Activated CD8-positive, alpha-beta memory T cell treated with anti-CD3 and anti-CD28 coated beads for 1 hour (primary cell): ENCODE measurements around the gene MSL3B.

Source experiments
- DNase-seq, 2 donors: peaks; one replicate each; pipeline ENCODE4 v3.0.0-alpha.2; 2020; ENCODE audit warnings: low read depth in 1 of 2; ENCODE audit errors: extremely low read depth in 1 of 2

The MSL3B gene

DNA sequence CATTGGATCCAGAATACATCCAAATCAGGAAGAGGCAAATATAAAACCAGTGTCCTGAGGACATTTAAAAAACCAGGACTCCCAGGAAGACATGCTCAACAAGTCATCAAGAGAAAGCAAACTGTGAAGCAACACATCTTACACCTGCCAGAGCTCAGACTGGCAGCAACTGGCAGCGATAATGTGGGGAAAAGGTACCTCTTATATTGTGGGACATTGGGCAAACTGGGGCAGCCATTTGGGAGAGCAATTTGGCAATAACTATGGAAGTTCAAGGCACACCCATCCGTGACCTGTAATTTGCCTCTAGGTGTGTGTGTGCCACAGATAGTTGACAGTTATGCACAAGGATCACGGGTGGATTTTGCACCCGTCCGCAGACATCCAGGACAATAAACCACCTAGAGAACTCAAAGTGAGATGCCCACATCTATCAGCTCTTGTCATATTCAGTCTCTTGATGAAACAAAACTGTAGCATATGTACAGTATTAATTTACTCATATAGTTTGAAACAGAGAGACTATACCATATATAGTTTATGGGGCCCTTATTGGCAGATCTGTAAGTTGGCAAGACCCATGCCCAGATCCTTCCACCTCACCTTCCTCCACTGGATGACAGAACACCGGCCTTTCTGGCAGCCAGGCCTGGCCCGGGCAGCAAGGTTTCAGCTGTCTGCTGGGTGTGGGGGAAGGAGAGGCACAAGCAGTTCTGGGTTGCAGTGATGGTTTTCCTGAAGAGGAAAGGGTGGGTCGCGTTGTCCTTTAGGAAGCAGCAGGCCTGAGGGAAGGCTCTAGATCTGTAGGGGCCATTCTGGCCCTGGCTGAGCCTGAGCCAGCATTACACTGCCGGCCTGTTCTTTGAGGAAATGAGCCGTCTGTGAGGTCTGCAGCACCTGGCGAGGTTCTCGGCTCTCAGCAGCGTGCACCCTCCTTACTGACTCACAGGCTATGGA lies 32.7 kb downstream of the MSL3B start:
- no peak for DNase-seq

DNA sequence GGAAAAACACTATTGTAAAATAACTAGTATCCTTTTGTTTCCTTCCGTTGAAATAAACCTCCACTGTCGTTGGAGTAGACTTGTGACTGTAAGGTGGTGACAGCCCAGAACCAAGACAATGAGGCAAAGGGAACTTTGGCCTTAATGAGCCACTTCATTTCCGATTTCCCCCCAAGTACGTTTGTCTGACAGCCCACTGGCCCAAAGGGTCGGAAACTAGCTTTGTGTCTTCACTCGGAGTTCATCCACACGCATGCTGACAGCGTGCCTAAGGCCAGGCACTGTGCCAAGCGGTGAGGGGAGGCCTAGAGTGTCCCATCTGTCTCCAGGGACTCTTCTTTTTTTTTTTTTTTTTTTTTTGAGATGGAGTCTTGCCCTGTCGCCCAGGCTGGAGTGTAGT lies 34.8 kb downstream of the MSL3B start:
- no peak for DNase-seq

GRCh38 chr2:233832869-233833311 lies 35.3 kb downstream of the MSL3B start:
- no peak for DNase-seq

DNA sequence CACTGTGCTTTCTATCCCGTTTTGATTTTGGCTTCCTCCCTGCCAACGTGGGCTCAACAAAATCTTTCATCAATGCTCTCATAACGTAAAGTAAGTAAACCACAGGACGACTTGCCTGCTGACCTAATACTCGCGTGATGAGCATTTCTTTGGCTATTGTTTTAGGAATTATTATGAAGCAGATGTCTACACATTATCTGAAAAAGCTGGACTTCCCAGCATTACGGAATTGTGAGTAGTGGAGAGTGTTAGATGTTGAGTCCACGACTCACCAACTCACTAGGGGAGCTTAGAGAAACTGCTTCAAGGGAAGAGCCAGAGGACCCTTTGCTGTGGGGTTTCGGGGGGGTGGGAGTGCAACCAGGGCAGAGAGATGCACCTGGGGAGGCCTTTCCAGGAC lies 35.8 kb downstream of the MSL3B start:
- DNase-seq, result no peak

DNA sequence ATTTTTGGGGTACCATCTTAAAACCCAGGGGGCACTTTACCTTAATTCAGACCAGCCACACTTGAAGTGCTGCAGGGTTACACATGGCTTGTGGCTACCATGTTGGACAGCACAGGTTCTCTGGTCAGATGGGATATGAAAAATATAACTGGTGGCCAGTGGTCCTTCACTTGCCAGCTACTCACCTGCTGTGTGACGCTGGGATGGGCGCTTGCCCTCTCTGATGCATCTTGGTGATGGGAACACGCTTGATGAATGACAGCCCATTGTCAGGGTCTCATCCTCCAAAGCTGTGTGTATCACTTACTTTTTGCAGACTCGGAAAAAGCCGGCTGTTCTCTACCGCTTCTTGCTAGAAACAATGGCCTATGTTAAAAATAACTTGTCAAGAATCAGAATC lies 36.3 kb downstream of the MSL3B start:
- DNase-seq, result no peak

- DNase-seq, result no peak
Observed at GRCh38 chr2:233831011-233831721, 37.0 kb downstream of the MSL3B start.

- DNase-seq, result no peak
Observed at GRCh38 chr2:233830111-233830802, 37.9 kb downstream of the MSL3B start.

GRCh38 chr2:233829193-233830110 lies 38.7 kb downstream of the MSL3B start:
- no peak for DNase-seq

GRCh38 chr2:233828546-233829192 lies 39.5 kb downstream of the MSL3B start:
- no peak for DNase-seq

GRCh38 chr2:233824373-233824772 lies 43.8 kb downstream of the MSL3B start:
- DNase-seq, result no peak

DNA sequence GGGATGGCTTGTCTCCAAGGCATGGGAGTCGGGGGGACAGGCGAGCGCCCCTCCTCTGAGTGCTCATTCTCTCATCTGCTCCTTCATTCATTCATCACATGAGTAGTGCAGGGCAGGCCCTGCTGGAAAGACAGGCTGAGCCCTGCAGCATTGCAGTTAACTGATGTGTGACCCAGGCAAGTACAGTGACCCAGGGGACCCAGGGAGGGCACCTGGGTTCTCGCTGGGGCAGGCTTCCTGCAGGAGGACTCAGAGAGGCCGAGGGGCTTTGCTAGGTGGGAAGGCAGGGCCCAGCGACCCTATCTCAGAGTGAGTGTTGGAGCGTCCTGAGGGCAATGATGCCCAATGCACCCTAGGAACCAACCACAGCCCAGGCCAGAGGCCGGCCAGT lies 44.5 kb downstream of the MSL3B start:
- no peak for DNase-seq

DNA sequence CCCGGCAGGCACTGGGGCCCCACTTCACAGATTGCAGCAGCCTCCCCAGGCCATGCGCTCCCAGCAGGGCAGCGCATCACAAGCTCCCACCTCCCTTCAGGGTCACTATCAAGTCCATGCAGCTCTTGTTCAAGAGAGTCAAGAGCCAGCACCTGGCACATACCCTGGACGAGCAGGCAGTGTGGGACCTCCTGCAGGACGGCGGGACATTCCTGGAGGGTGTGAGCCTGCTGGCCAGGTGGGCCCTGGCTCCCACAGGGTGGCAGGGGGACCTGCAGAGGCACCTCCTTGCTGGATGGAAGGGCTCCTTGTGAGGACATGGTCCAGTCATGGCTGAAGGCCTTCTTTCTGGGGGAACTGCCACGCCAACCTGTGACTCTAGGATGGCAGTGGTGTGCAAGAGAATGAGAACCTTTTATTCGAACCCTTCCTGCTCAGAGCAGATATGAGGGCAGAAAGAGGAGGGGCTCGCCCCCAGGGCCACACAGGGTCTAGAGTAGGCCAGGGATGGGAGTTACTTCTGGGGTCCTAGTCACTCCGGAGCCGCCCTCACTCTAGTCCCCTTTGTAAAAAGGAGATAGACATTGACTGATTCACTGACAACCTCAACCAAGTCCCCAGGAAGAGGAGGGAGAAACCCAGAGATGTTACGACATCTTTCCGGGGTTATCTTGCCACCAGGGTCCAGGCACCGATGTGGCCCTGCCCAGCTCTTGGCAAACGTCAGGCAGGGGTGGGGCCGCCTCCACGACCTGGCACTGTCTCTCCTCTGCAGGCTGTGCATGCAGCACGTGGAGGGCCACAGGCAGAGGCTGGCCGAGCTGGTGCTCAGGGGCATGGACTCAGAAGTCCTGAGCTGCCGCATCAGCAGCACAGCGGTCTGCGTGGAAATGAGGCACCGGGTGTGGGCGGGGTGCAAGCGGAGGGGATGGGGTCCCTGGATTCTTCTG lies 45.1 kb downstream of the MSL3B start:
- DNase-seq, result no peak

DNA sequence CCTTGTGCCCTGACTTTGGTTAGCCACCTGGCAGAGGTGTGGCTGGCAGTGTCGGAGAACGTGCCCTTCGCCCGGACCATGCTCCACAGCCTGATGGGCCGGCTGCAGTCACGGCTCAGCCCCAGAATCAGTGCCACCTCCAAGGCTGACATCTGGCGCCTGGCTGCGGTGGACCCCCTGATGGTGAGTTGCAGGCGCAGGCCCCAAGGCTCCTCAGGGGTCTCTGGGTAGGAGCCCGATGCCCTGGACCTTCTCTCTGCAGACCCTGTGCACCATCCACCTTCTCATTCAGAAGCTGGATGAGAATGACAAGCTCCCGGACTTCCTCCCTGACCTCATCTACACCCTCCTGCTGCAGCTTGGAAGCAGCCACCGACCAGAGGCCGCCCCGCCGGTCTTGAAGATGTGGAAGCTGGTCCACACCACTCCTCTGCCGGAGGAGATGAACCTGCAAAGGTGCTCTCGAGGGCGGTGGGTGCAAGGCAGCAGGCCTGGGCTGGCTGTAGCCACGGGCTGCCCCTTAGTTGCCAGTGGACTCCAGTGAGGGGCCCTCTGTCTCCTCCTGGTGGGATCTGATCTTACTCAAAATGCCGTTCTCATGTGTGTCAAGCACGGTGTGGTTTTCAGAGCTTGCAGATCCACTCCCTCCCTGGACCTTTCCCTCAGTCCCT lies 46.0 kb downstream of the MSL3B start:
- no peak for DNase-seq

GRCh38 chr2:233821709-233822100 lies 46.5 kb downstream of the MSL3B start:
- DNase-seq, result no peak

GRCh38 chr2:233821196-233821595 lies 47.0 kb downstream of the MSL3B start:
- no peak for DNase-seq

DNA sequence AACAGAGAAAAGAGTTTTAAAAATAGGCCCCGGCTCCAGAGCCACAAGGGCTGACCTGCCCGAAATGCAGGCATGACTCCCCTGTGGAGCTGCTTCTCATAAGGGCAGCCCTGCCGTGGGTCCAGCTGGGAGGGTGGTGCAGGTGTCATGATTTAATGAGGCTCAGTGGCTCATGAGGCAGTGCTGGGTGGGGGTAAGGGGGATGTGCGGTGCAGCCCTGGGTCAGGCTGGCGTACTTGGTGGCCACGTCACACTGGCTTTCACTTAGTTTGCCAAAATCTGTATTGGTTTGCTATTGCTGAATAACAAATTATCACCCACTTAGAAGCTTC lies 47.4 kb downstream of the MSL3B start:
- no peak for DNase-seq

- DNase-seq, result no peak
Observed at GRCh38 chr2:233819884-233820773, 48.1 kb downstream of the MSL3B start.
